H9 (cell line): Measurements from ENCODE around the gene JMJD8. TPM values are rescaled to one million over a fixed set of nuclear protein-coding genes. Genes with fewer than 3 reads are reported as not detected.

ENCODE experiments used
- DNase-seq: peaks from one replicate; pipeline ENCODE4 v3.0.0-alpha.2; 2017
- H2AFZ ChIP-seq: one replicate; pipeline ENCODE4 v1.6.1; 2013; ENCODE audit warnings: mild to moderate bottlenecking, low read length, control low read depth, moderate library complexity
- H2AK5ac ChIP-seq: 2 replicates; pipeline ENCODE4 v1.6.1; 2013; ENCODE audit warnings: low read length, control low read depth, mixed read lengths; ENCODE audit not compliant: insufficient read length
- H2BK120ac ChIP-seq: one replicate; pipeline ENCODE4 v1.6.1; 2013; ENCODE audit warnings: low read depth, mild to moderate bottlenecking, low read length, control low read depth, inconsistent platforms; ENCODE audit not compliant: poor library complexity, severe bottlenecking
- H2BK12ac ChIP-seq: 2 replicates; pipeline ENCODE4 v1.6.1; 2013; ENCODE audit warnings: low read length, control low read depth, mixed read lengths, low read depth; ENCODE audit not compliant: insufficient read length
- H2BK15ac ChIP-seq: 2 replicates; pipeline ENCODE4 v1.6.1; 2013; ENCODE audit warnings: low read depth, low read length, control low read depth
- H2BK20ac ChIP-seq: one replicate; pipeline ENCODE4 v1.6.1; 2013; ENCODE audit warnings: low read depth, mild to moderate bottlenecking, low read length, control low read depth, inconsistent platforms; ENCODE audit not compliant: poor library complexity, severe bottlenecking
- H2BK5ac ChIP-seq: 2 replicates; pipeline ENCODE4 v1.6.1; 2013; ENCODE audit warnings: low read length, control low read depth, mixed read lengths; ENCODE audit not compliant: insufficient read length
- H3K14ac ChIP-seq: 2 replicates; pipeline ENCODE4 v1.6.1; 2013; ENCODE audit warnings: low read length, control low read depth; ENCODE audit not compliant: insufficient read depth
- H3K18ac ChIP-seq: 2 replicates; pipeline ENCODE4 v1.6.1; 2013; ENCODE audit warnings: low read depth, mild to moderate bottlenecking, mixed read lengths, low read length, control low read depth; ENCODE audit not compliant: insufficient read length
- H3K23ac ChIP-seq: 2 replicates; pipeline ENCODE4 v1.6.1; 2013; ENCODE audit warnings: low read length, control low read depth, mixed read lengths, low read depth; ENCODE audit not compliant: insufficient read length
- H3K23me2 ChIP-seq: 2 replicates; pipeline ENCODE4 v1.6.1; 2013; ENCODE audit warnings: low read depth, mild to moderate bottlenecking, mixed read lengths, low read length, control low read depth; ENCODE audit not compliant: insufficient read length, poor library complexity, severe bottlenecking
- H3K27ac ChIP-seq: 2 replicates; pipeline ENCODE4 v1.5.1; 2013; ENCODE audit warnings: low read length, control low read depth, mixed read lengths, low read depth; ENCODE audit not compliant: insufficient read length
- H3K27me3 ChIP-seq: 2 replicates; pipeline ENCODE4 v1.6.1; 2013; ENCODE audit warnings: low read length, control low read depth, inconsistent platforms; ENCODE audit not compliant: insufficient read depth
- H3K4ac ChIP-seq: 2 replicates; pipeline ENCODE4 v1.6.1; 2013; ENCODE audit warnings: low read depth, mild to moderate bottlenecking, control low read depth, inconsistent platforms, low read length, moderate library complexity
- H3K4me1 ChIP-seq: 2 replicates; pipeline ENCODE4 v1.6.1; 2013; ENCODE audit warnings: low read length, control low read depth, inconsistent platforms; ENCODE audit not compliant: insufficient read depth
- H3K4me2 ChIP-seq: 2 replicates; pipeline ENCODE4 v1.6.1; 2013; ENCODE audit warnings: low read length, control low read depth, mixed read lengths; ENCODE audit not compliant: insufficient read length, insufficient read depth
- H3K56ac ChIP-seq: 2 replicates; pipeline ENCODE4 v1.6.1; 2013; ENCODE audit warnings: low read depth, mild to moderate bottlenecking, mixed read lengths, low read length, control low read depth; ENCODE audit not compliant: insufficient read length
- H3K79me1 ChIP-seq: 2 replicates; pipeline ENCODE4 v1.6.1; 2013; ENCODE audit warnings: low read depth, mild to moderate bottlenecking, moderate library complexity, low read length, control low read depth, inconsistent platforms; ENCODE audit not compliant: insufficient read depth, poor library complexity, severe bottlenecking
- H3K79me2 ChIP-seq: 2 replicates; pipeline ENCODE4 v1.6.1; 2013; ENCODE audit warnings: low read length, control low read depth, inconsistent platforms; ENCODE audit not compliant: insufficient read depth
- H3K9ac ChIP-seq: 2 replicates; pipeline ENCODE4 v1.6.1; 2013; ENCODE audit warnings: low read length, control low read depth, mixed read lengths; ENCODE audit not compliant: insufficient read length; ENCODE audit errors: extremely low read depth
- H3K9me3 ChIP-seq: one replicate; pipeline ENCODE4 v1.6.1; 2013; ENCODE audit warnings: low read depth, low read length, inconsistent platforms; ENCODE audit not compliant: control insufficient read depth
- H3T11ph ChIP-seq: one replicate; pipeline ENCODE4 v1.6.1; 2013; ENCODE audit warnings: mild to moderate bottlenecking, low read length, control low read depth, inconsistent platforms
- H4K20me1 ChIP-seq: one replicate; pipeline ENCODE4 v1.6.1; 2013; ENCODE audit not compliant: control insufficient read depth, insufficient read length, insufficient read depth
- H4K5ac ChIP-seq: 2 replicates; pipeline ENCODE4 v1.6.1; 2013; ENCODE audit warnings: low read depth, mild to moderate bottlenecking, mixed read lengths, low read length, control low read depth; ENCODE audit not compliant: insufficient read length
- H4K8ac ChIP-seq: replicated peaks from 2 replicates; pipeline ENCODE4 v1.6.1; 2013; ENCODE audit warnings: low read length, control low read depth, mixed read lengths, low read depth; ENCODE audit not compliant: insufficient read length
- H4K91ac ChIP-seq: 2 replicates; pipeline ENCODE4 v1.6.1; 2013; ENCODE audit warnings: low read depth, mild to moderate bottlenecking, moderate library complexity, mixed read lengths, low read length, control low read depth; ENCODE audit not compliant: insufficient read length
- H3K27ac Mint-ChIP-seq, 3 experiments: 2 replicates in 2 of 3; 3 replicates in 1 of 3; pipeline ENCODE4 v1.8.0; 2020 to 2021; ENCODE audit warnings: mixed read lengths in 3 of 3, mild to moderate bottlenecking in 1 of 3, moderate library complexity in 1 of 3
- H3K27me3 Mint-ChIP-seq: 2 replicates; pipeline ENCODE4 v1.8.0; 2021; ENCODE audit warnings: low read depth, mild to moderate bottlenecking, moderate library complexity, mixed read lengths
- H3K36me3 Mint-ChIP-seq, 3 experiments: 2 replicates in 2 of 3; 3 replicates in 1 of 3; pipeline ENCODE4 v1.8.0; 2020 to 2021; ENCODE audit warnings: low read depth in 3 of 3, mixed read lengths in 3 of 3; ENCODE audit not compliant: insufficient read depth in 1 of 3
- H3K4me1 Mint-ChIP-seq, 2 experiments: 2 replicates each; pipeline ENCODE4 v1.8.0; 2020; ENCODE audit warnings: mixed read lengths in 2 of 2
- H3K4me3 Mint-ChIP-seq, 2 experiments: 2 replicates in 1 of 2; 3 replicates in 1 of 2; pipeline ENCODE4 v1.8.0; 2020 to 2021; ENCODE audit warnings: mild to moderate bottlenecking in 2 of 2, mixed read lengths in 2 of 2, moderate library complexity in 1 of 2
- H3K9me3 Mint-ChIP-seq, 2 experiments: 2 replicates in 1 of 2; 3 replicates in 1 of 2; pipeline ENCODE4 v1.8.0; 2020; ENCODE audit warnings: mild to moderate bottlenecking in 2 of 2, mixed read lengths in 2 of 2, moderate library complexity in 1 of 2
- CTCF ChIP-seq: fragments of 200-600 bp; sonication (generic); conservative IDR thresholded peaks from 3 replicates; pipeline ENCODE4 v1.8.0; 2021; ENCODE audit warnings: antibody characterized with exemption, mild to moderate bottlenecking
- WGBS: extraction: QIAGEN DNeasy Blood & Tissue Kit; methylation state at CpG from one replicate; pipeline ENCODE4 v1.1.7; 2013; ENCODE audit warnings: missing lambda C conversion rate, low lambda C conversion rate, mixed read lengths; ENCODE audit not compliant: insufficient read length; ENCODE audit errors: extremely low coverage; 5-methylcytosine and 5-hydroxymethylcytosine counted together
- total RNA-seq: library from RNA; stranded (reverse); gene quantifications from 2 replicates; pipeline ENCODE4 v1.2.1, GENCODE V29; 2021

The JMJD8 gene
- total RNA-seq, 1 experiment from 2014 or later = 52.7 TPM

DNA sequence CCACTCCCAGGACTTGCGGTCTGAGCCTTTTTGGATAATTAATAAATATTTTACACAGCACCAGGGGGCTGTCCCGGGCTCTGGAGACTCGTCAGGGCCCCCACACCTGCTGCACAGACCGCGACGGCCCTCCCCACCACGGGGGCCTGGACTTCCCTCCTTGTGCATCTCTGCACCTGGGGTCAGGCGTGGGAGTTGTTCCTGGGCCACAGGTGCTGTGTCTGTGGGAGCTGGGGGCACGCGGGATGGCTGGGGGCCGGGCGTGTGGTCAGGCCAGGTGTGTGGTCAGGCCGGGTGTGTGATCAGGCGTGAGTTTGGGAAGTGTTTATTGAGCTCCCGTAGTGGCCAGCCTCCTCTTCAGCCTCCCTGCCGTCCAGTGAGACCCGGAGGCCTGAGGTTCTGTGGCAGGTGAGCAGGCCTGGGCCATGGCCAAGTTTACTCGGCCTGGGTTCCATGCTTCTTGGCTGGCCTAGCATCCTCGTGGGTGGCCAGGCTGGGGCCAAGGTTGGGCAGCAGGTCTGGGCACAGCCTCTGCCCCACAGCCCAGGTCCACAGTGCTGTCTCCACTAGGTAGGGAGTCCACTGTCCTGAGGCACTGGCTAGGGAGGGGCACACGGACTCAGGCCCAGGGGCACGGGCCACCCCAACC, 5.8 kb downstream of the JMJD8 start:
- no peak overlapping the region for H4K5ac ChIP-seq
- no peaks in the 10 kb centered on the region for H3K4me1 ChIP-seq
- H3K27ac ChIP-seq = no peak overlapping the region
- peaks cover 2% of the 10 kb centered on the region; the same call in 1 of the 2 replicates for H3K79me2 ChIP-seq
- Mint-ChIP-seq H3K9me3 (no peaks in the 10 kb centered on the region), H3K4me1 (peaks cover 23 to 41% of the 10 kb centered on the region in 2 experiments), H3K4me3 (no peak overlapping the region), H3K27ac (no peak overlapping the region), H3K36me3 (peaks cover 14 to 27% (median 21%) of the 10 kb centered on the region in 3 experiments; a peak in 6 of 7 replicates), H3K27me3 (peaks cover 3% of the 10 kb centered on the region; the same call in 1 of the 2 replicates)
- H3K9me3 ChIP-seq = no peaks in the 10 kb centered on the region
- H2BK5ac ChIP-seq = no peak overlapping the region
- no peak overlapping the region for H2BK20ac ChIP-seq
- no peak for TF ChIP-seq CTCF
- no peak overlapping the region for H4K8ac ChIP-seq
- H3K23ac ChIP-seq = no peak overlapping the region
- H2BK120ac ChIP-seq = no peak overlapping the region
- no peak overlapping the region for H3K9ac ChIP-seq
- H3K18ac ChIP-seq = no peak overlapping the region
- no peaks in the 10 kb centered on the region for H3K27me3 ChIP-seq
- H2AK5ac ChIP-seq = no peak overlapping the region
- H3K4ac ChIP-seq = no peak overlapping the region
- H3K14ac ChIP-seq = no peak overlapping the region; the same call in 1 of the 2 replicates
- H2AFZ ChIP-seq = no peak overlapping the region
- no CpG with 5 or more reads among the region's 21 CpGs for WGBS
- H3K56ac ChIP-seq = no peak overlapping the region
- H3K4me2 ChIP-seq = no peak overlapping the region
- no peak overlapping the region for H2BK15ac ChIP-seq
- DNase-seq = no peak
- no peaks in the 10 kb centered on the region for H3K79me1 ChIP-seq
- no peaks in the 10 kb centered on the region for H4K20me1 ChIP-seq
- no peak overlapping the region for H3T11ph ChIP-seq
- peaks cover 15% of the 10 kb centered on the region for H3K23me2 ChIP-seq
- no peak overlapping the region for H2BK12ac ChIP-seq
- no peak overlapping the region for H4K91ac ChIP-seq
